ENCODE measurements around the gene ADAMTS14.

The ADAMTS14 gene

GRCh38 chr10:70676511-70676910, 4.2 kb downstream of the ADAMTS14 start:
- DNase-seq = no peak

- no peak for DNase-seq
Measured at GRCh38 chr10:70677016-70677415, 4.7 kb downstream of the ADAMTS14 start.

- no peak for DNase-seq
Measured at GRCh38 chr10:70677620-70678249, 5.4 kb downstream of the ADAMTS14 start.

- no peak for DNase-seq
Measured at GRCh38 chr10:70678250-70678635, 5.9 kb downstream of the ADAMTS14 start.

- no peak for DNase-seq
Measured at GRCh38 chr10:70678757-70679489, 6.6 kb downstream of the ADAMTS14 start.

GRCh38 chr10:70679498-70679897, 7.2 kb downstream of the ADAMTS14 start:
- no peak for DNase-seq

- no peak for DNase-seq
Measured at GRCh38 chr10:70680899-70681730, 8.8 kb downstream of the ADAMTS14 start.

GRCh38 chr10:70681731-70682005, 9.4 kb downstream of the ADAMTS14 start:
- no peak for DNase-seq

- DNase-seq = no peak
Measured at GRCh38 chr10:70682920-70683600, 10.8 kb downstream of the ADAMTS14 start.

GRCh38 chr10:70683601-70683934, 11.3 kb downstream of the ADAMTS14 start:
- no peak for DNase-seq

GRCh38 chr10:70683940-70684339, 11.6 kb downstream of the ADAMTS14 start:
- no peak for DNase-seq

- DNase-seq = no peak
Measured at GRCh38 chr10:70684374-70684773, 12.1 kb downstream of the ADAMTS14 start.

GRCh38 chr10:70684839-70685454, 12.6 kb downstream of the ADAMTS14 start:
- no peak for DNase-seq

- no peak for DNase-seq
Measured at GRCh38 chr10:70685455-70685911, 13.2 kb downstream of the ADAMTS14 start.

- DNase-seq = no peak
Measured at GRCh38 chr10:70688828-70689227, 16.5 kb downstream of the ADAMTS14 start.

- DNase-seq = no peak
Measured at GRCh38 chr10:70689661-70690060, 17.4 kb downstream of the ADAMTS14 start.

- no peak for DNase-seq
Measured at GRCh38 chr10:70690589-70690988, 18.3 kb downstream of the ADAMTS14 start.

GRCh38 chr10:70691611-70692010, 19.3 kb downstream of the ADAMTS14 start:
- DNase-seq = no peak

- no peak for DNase-seq
Measured at GRCh38 chr10:70692043-70692603, 19.8 kb downstream of the ADAMTS14 start.

- DNase-seq = no peak
Measured at GRCh38 chr10:70693619-70694335, 21.5 kb downstream of the ADAMTS14 start.

GRCh38 chr10:70694418-70695141, 22.3 kb downstream of the ADAMTS14 start:
- DNase-seq = no peak

Data from activated CD4-positive, alpha-beta T cell treated with anti-CD3 and anti-CD28 coated beads, Interleukin-2, Interleukin-6, amounts not matched to agents 100 ng/mL and 50 ng/mL, durations not matched to agents 16 hours and 8 hours (primary cell).